Measurements from ENCODE around the gene PYDC2. TPM values are rescaled to one million over a fixed set of nuclear protein-coding genes. Genes with fewer than 3 reads are reported as not detected.

PYDC2 gene
- polyA plus RNA-seq, 1 of the 3 experiments (the other 2 are of a cell fraction) = not detected

DNA sequence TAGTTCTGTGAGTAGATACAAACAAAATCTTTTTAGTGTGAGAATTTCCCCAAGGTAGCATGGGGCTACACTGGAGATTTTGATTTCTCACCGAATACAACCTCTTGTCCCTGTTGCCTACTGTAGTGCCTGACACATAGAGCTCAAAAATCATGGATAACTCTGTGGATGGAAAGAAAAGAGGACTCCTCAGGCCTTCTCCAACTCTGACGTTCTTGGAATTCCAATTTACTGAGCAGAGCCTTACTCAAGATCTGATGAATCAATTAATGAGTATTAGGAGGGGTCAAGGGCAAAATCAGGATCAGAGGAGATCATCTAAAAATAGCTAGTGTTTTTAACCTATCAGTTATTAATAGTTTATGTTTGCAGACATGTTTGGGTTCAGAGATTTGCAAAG lies 46.7 kb upstream of the PYDC2 start:
- no peak overlapping the region for H2AFZ ChIP-seq (ENCODE audit: low read depth)
- POLR2A ChIA-PET = no interaction called here
- CTCF ChIA-PET = interaction anchor here (0.6 kb wide), 1 partner anchor 25 kb away, joined by 3 read pairs; no protein-coding TSS in a partner anchor
- no peaks in the 10 kb centered on the region for H4K20me1 ChIP-seq (ENCODE audit: insufficient read depth)
- H3K27me3 ChIP-seq (ENCODE audit: insufficient read depth) = no peaks in the 10 kb centered on the region
- no peaks in the 10 kb centered on the region for H3K9me2 ChIP-seq
- 40% methylated on average over 2 of the region's 2 CpGs for WGBS (ENCODE audit: low lambda C conversion rate)
- no peaks in the 10 kb centered on the region for H3K79me2 ChIP-seq (ENCODE audit: insufficient read depth)
- no peak overlapping the region for H3K9ac ChIP-seq
- peaks cover 4 to 5% of the 10 kb centered on the region in 2 experiments; a peak in 1 of 4 replicates for H3K4me1 ChIP-seq (ENCODE audit: control insufficient read depth in 1 of 2, insufficient read depth in 2 of 2, low read depth in 1 of 2, low read length in 1 of 2)
- peaks cover 8% of the 10 kb centered on the region; the same call in 1 of the 2 replicates for H3K9me3 ChIP-seq
- TF ChIP-seq GATA2 (CRISPR knock-in tag; IDR thresholded peaks at IDR 0.05) (no peak), YY1 (IDR thresholded peaks at IDR 0.05; ENCODE audit: low read depth) (no peak), FOXM1 (IDR thresholded peaks at IDR 0.05; ENCODE audit: low read depth) (no peak), FOXJ3 (CRISPR knock-in tag; IDR thresholded peaks at IDR 0.05) (no peak), MXI1 (IDR thresholded peaks at IDR 0.05; ENCODE audit: low read depth, low read length) (no peak), EP300 (IDR thresholded peaks at IDR 0.05; ENCODE audit: borderline replicate concordance in 1 of 2, low read depth in 1 of 2, low read length in 1 of 2) (no peak), NFIC (IDR thresholded peaks at IDR 0.05; ENCODE audit: borderline replicate concordance) (no peak), RFX5 (IDR thresholded peaks at IDR 0.05; ENCODE audit: low read length) (no peak)
- TF ChIP-seq, protein P1, sequence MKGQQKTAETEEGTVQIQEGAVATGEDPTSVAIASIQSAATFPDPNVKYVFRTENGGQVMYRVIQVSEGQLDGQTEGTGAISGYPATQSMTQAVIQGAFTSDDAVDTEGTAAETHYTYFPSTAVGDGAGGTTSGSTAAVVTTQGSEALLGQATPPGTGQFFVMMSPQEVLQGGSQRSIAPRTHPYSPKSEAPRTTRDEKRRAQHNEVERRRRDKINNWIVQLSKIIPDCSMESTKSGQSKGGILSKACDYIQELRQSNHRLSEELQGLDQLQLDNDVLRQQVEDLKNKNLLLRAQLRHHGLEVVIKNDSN (IDR thresholded peaks at IDR 0.05; ENCODE audit: borderline replicate concordance, low read depth) = no peak
- TF ChIP-seq, protein P2, sequence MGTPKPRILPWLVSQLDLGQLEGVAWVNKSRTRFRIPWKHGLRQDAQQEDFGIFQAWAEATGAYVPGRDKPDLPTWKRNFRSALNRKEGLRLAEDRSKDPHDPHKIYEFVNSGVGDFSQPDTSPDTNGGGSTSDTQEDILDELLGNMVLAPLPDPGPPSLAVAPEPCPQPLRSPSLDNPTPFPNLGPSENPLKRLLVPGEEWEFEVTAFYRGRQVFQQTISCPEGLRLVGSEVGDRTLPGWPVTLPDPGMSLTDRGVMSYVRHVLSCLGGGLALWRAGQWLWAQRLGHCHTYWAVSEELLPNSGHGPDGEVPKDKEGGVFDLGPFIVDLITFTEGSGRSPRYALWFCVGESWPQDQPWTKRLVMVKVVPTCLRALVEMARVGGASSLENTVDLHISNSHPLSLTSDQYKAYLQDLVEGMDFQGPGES (IDR thresholded peaks at IDR 0.05; ENCODE audit: low read depth, low read length) = no peak
- TF ChIP-seq, protein P3, sequence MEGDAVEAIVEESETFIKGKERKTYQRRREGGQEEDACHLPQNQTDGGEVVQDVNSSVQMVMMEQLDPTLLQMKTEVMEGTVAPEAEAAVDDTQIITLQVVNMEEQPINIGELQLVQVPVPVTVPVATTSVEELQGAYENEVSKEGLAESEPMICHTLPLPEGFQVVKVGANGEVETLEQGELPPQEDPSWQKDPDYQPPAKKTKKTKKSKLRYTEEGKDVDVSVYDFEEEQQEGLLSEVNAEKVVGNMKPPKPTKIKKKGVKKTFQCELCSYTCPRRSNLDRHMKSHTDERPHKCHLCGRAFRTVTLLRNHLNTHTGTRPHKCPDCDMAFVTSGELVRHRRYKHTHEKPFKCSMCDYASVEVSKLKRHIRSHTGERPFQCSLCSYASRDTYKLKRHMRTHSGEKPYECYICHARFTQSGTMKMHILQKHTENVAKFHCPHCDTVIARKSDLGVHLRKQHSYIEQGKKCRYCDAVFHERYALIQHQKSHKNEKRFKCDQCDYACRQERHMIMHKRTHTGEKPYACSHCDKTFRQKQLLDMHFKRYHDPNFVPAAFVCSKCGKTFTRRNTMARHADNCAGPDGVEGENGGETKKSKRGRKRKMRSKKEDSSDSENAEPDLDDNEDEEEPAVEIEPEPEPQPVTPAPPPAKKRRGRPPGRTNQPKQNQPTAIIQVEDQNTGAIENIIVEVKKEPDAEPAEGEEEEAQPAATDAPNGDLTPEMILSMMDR (IDR thresholded peaks at IDR 0.05) = no peak
- H3K36me3 ChIP-seq (replicated peaks in 1 of 2; ENCODE audit: control insufficient read depth in 1 of 2, insufficient read depth in 2 of 2, low read length in 1 of 2) = no peaks in the 10 kb centered on the region
- no peak overlapping the region for H3K4me3 ChIP-seq (ENCODE audit: low read depth in 2 of 2, low read length in 1 of 2)
- DNase-seq = no peak
- peaks cover 5% of the 10 kb centered on the region for H3F3A ChIP-seq (replicated peaks; ENCODE audit: insufficient read depth)
- H3K27ac ChIP-seq (ENCODE audit: low read depth in 2 of 2, low read length in 1 of 2) = no peak overlapping the region
- H3K4me2 ChIP-seq = no peak overlapping the region

DNA sequence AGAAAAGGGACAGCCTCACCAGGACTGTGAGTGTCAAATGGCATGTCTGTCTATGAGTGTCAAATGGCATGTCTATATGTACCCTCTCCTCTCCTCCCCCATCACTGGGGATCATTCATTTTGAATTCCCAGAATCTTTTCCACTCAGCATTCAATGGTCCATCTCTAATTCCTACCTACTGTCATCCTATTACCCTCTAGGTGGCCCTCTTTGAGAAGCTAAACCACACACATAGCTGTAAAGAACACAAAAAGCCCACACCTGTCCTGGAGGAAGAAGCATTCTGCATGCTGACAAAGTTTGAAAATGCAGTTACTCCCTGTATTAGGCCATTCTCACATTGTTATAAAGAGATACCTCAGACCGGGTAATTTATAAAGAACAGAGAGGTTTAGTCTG lies 46.2 kb upstream of the PYDC2 start:
- H3K4me1 ChIP-seq (ENCODE audit: control insufficient read depth in 1 of 2, insufficient read depth in 2 of 2, low read depth in 1 of 2, low read length in 1 of 2) = peaks cover 4 to 5% of the 10 kb centered on the region in 2 experiments; a peak in 1 of 4 replicates
- ChIA-PET POLR2A (no interaction called here), CTCF (no interaction called here)
- peaks cover 5% of the 10 kb centered on the region for H3F3A ChIP-seq (replicated peaks; ENCODE audit: insufficient read depth)
- no peak overlapping the region for H3K4me3 ChIP-seq (ENCODE audit: low read depth in 2 of 2, low read length in 1 of 2)
- H3K36me3 ChIP-seq (replicated peaks in 1 of 2; ENCODE audit: control insufficient read depth in 1 of 2, insufficient read depth in 2 of 2, low read length in 1 of 2) = no peaks in the 10 kb centered on the region
- H4K20me1 ChIP-seq (ENCODE audit: insufficient read depth) = no peaks in the 10 kb centered on the region
- no peak overlapping the region for H3K27ac ChIP-seq (ENCODE audit: low read depth in 2 of 2, low read length in 1 of 2)
- H3K27me3 ChIP-seq (ENCODE audit: insufficient read depth) = no peaks in the 10 kb centered on the region
- WGBS (ENCODE audit: low lambda C conversion rate) = 64% methylated on average over 1 of the region's 1 CpG
- H3K9me2 ChIP-seq = no peaks in the 10 kb centered on the region
- no peak overlapping the region for H3K4me2 ChIP-seq
- H2AFZ ChIP-seq (ENCODE audit: low read depth) = no peak overlapping the region
- no peak for DNase-seq
- H3K9me3 ChIP-seq = peaks cover 4% of the 10 kb centered on the region; the same call in 1 of the 2 replicates
- H3K9ac ChIP-seq = no peak overlapping the region
- no peaks in the 10 kb centered on the region for H3K79me2 ChIP-seq (ENCODE audit: insufficient read depth)
- TF ChIP-seq TCF12 (IDR thresholded peaks at IDR 0.05) (no peak), MEF2A (IDR thresholded peaks at IDR 0.05; ENCODE audit: borderline replicate concordance, low read depth) (no peak), SIN3A (IDR thresholded peaks at IDR 0.05; ENCODE audit: borderline replicate concordance, low read depth, low read length) (no peak), NFIC (IDR thresholded peaks at IDR 0.05; ENCODE audit: borderline replicate concordance) (no peak), JUND (IDR thresholded peaks at IDR 0.05) (no peak), RAD21 (IDR thresholded peaks at IDR 0.05; ENCODE audit: low read length) (no peak), RFX5 (IDR thresholded peaks at IDR 0.05; ENCODE audit: low read length) (no peak), NRF1 (IDR thresholded peaks at IDR 0.05; ENCODE audit: low read depth, low read length) (no peak), RXRA (IDR thresholded peaks at IDR 0.05; ENCODE audit: borderline replicate concordance, low read depth) (no peak), ELF1 (IDR thresholded peaks at IDR 0.05) (no peak), GABPA (IDR thresholded peaks at IDR 0.05; ENCODE audit: low read depth) (no peak), MXI1 (IDR thresholded peaks at IDR 0.05; ENCODE audit: low read depth, low read length) (no peak)
- TF ChIP-seq, protein P3 (IDR thresholded peaks at IDR 0.05) = no peak
- TF ChIP-seq, protein P4, sequence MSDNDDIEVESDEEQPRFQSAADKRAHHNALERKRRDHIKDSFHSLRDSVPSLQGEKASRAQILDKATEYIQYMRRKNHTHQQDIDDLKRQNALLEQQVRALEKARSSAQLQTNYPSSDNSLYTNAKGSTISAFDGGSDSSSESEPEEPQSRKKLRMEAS (IDR thresholded peaks at IDR 0.05; ENCODE audit: low read depth) = no peak
- TF ChIP-seq, protein P5, sequence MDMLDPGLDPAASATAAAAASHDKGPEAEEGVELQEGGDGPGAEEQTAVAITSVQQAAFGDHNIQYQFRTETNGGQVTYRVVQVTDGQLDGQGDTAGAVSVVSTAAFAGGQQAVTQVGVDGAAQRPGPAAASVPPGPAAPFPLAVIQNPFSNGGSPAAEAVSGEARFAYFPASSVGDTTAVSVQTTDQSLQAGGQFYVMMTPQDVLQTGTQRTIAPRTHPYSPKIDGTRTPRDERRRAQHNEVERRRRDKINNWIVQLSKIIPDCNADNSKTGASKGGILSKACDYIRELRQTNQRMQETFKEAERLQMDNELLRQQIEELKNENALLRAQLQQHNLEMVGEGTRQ (IDR thresholded peaks at IDR 0.05; ENCODE audit: borderline replicate concordance, low read depth, low read length) = no peak
